HEK293 (cell line): ENCODE results near the gene CBX2.
A peak's percentile ranks its signal among the peaks of the same experiment; 100 is the strongest.

ENCODE experiments used
- CTCF ChIP-seq: fragments of 450-650 bp; formaldehyde crosslinking; IDR thresholded peaks from 2 replicates; pipeline ENCODE4 v1.5.1; 2016; ENCODE audit warnings: missing biosample characterization, missing genetic modification characterization
- TCF7L2 ChIP-seq: IDR thresholded peaks from 2 replicates; pipeline ENCODE4 v1.6.1; 2011; ENCODE audit warnings: low read depth, mild to moderate bottlenecking, inconsistent platforms, low read length, moderate library complexity, borderline replicate concordance
- ZNF221 ChIP-seq: fragments of 450-650 bp; formaldehyde crosslinking; IDR thresholded peaks from 2 replicates; pipeline ENCODE4 v1.5.1; 2017; ENCODE audit warnings: missing biosample characterization, missing genetic modification characterization, borderline replicate concordance
- ZNF24 ChIP-seq: fragments of 450-650 bp; formaldehyde crosslinking; IDR thresholded peaks from 2 replicates; pipeline ENCODE4 v1.5.1; 2016; ENCODE audit warnings: missing biosample characterization, missing genetic modification characterization

- TF ChIP-seq TCF7L2 (no peak), ZNF24 (tag by site-specific recombination) (0 out of 2 replicates have a peak, but pooled peaks have one; percentile 48), CTCF (tag by site-specific recombination) (no peak), ZNF221 (tag by site-specific recombination) (no peak)
Measured at GRCh38 chr17:79803997-79804855, 26.3 kb downstream of the CBX2 start.
